ENCODE results near the gene WDR1. TPM values are rescaled to one million over a fixed set of nuclear protein-coding genes. Genes with fewer than 3 reads are reported as not detected.

WDR1 gene
- total and polyA plus RNA-seq, 2 of the 13 experiments (the other 11 are each of a cell fraction or from before 2014, with no cell fraction given) = 106 to 198 TPM

DNA sequence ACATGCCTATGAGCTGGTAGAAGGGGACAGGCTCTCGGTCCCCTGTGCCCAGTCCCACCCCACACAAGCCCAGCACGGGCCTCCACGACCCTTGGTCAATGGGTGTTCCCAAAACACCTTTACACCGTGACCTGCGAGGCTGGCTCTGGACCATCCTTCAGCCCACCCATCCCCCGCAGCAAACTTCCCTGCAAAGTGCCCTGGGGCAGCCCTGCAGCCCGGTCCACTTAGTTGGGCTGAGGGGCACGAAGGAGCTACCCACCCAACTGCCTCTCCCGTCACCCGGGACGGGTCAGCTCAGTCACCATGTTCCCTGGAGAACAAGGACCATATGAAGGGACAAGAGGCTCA lies 23.4 kb downstream of the WDR1 start (continued):
- TF ChIP-seq ZNF609 (CRISPR knock-in tag; IDR thresholded peaks at IDR 0.05; ENCODE audit: borderline replicate concordance) (no peak), MBD4 (IDR thresholded peaks at IDR 0.05; ENCODE audit: borderline replicate concordance, low read length) (no peak), ZFP82 (CRISPR knock-in tag; IDR thresholded peaks at IDR 0.05; ENCODE audit: borderline replicate concordance) (no peak), KAT2B (IDR thresholded peaks at IDR 0.05; ENCODE audit: borderline replicate concordance, low read depth, low read length) (no peak), ZNF780A (CRISPR knock-in tag; IDR thresholded peaks at IDR 0.05) (no peak), POLR2AphosphoS2 (IDR thresholded peaks at IDR 0.05; ENCODE audit: low read depth, low read length) (0 out of 2 replicates have a peak, but pooled peaks have one; percentile 31), PRDM10 (CRISPR knock-in tag; IDR thresholded peaks at IDR 0.05; ENCODE audit: low read depth) (no peak), KAT7 (CRISPR knock-in tag; IDR thresholded peaks at IDR 0.05; ENCODE audit: borderline replicate concordance) (no peak)
- TF ChIP-seq, protein P1, sequence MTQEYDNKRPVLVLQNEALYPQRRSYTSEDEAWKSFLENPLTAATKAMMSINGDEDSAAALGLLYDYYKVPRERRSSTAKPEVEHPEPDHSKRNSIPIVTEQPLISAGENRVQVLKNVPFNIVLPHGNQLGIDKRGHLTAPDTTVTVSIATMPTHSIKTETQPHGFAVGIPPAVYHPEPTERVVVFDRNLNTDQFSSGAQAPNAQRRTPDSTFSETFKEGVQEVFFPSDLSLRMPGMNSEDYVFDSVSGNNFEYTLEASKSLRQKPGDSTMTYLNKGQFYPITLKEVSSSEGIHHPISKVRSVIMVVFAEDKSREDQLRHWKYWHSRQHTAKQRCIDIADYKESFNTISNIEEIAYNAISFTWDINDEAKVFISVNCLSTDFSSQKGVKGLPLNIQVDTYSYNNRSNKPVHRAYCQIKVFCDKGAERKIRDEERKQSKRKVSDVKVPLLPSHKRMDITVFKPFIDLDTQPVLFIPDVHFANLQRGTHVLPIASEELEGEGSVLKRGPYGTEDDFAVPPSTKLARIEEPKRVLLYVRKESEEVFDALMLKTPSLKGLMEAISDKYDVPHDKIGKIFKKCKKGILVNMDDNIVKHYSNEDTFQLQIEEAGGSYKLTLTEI (CRISPR knock-in tag; conservative IDR thresholded peaks at IDR 0.05) = no peak
- TF ChIP-seq, protein P2, sequence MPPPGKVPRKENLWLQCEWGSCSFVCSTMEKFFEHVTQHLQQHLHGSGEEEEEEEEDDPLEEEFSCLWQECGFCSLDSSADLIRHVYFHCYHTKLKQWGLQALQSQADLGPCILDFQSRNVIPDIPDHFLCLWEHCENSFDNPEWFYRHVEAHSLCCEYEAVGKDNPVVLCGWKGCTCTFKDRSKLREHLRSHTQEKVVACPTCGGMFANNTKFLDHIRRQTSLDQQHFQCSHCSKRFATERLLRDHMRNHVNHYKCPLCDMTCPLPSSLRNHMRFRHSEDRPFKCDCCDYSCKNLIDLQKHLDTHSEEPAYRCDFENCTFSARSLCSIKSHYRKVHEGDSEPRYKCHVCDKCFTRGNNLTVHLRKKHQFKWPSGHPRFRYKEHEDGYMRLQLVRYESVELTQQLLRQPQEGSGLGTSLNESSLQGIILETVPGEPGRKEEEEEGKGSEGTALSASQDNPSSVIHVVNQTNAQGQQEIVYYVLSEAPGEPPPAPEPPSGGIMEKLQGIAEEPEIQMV (CRISPR knock-in tag; IDR thresholded peaks at IDR 0.05; ENCODE audit: low read depth) = no peak
